Keratinocyte (primary cell): ENCODE measurements around the gene TTLL5.

Source experiments
- CTCF ChIP-seq, 3 experiments: IDR thresholded peaks in 1 of 3; conservative IDR thresholded peaks in 1 of 3; optimal IDR thresholded peaks in 1 of 3; 2 replicates in 2 of 3; 3 replicates in 1 of 3; pipeline versions ENCODE3 to v1.5.1; 2011; ENCODE audit warnings: low read length in 3 of 3, mild to moderate bottlenecking in 3 of 3, moderate library complexity in 2 of 3, control low read depth in 1 of 3, inconsistent platforms in 1 of 3; ENCODE audit not compliant: insufficient read depth in 2 of 3; ENCODE audit errors: extremely low read depth in 1 of 3
- EZH2 ChIP-seq: IDR thresholded peaks from one replicate; pipeline ENCODE4 v1.6.1; 2012; ENCODE audit warnings: inconsistent platforms, mild to moderate bottlenecking, low read length, moderate library complexity

- TF ChIP-seq CTCF (optimal IDR thresholded peaks at IDR 0.05 in 1 of 3, IDR thresholded peaks at IDR 0.05 in 1 of 3, conservative IDR thresholded peaks at IDR 0.05 in 1 of 3; ENCODE audit: extremely low read depth in 1 of 3, insufficient read depth in 2 of 3, low read length in 3 of 3) = no peak
- no peak for TF ChIP-seq EZH2
Measured at GRCh38 chr14:75983019-75983358, 321.9 kb downstream of the TTLL5 start.
